Mononuclear cell (primary cell): Measurements from ENCODE around the gene HIGD1A. TPM values are rescaled to one million over a fixed set of nuclear protein-coding genes. Genes with fewer than 3 reads are reported as not detected.

ENCODE experiments used
- H3K27me3 ChIP-seq: 2 replicates; pipeline ENCODE4 v1.6.0; 2011; ENCODE audit warnings: low read length, control low read depth; ENCODE audit not compliant: insufficient read depth
- H3K4me1 ChIP-seq: 2 replicates; pipeline ENCODE4 v1.5.1; 2011; ENCODE audit warnings: mild to moderate bottlenecking, low read length, control low read depth; ENCODE audit not compliant: insufficient read depth
- H3K4me3 ChIP-seq: 2 replicates; pipeline ENCODE4 v1.5.1; 2011; ENCODE audit warnings: mild to moderate bottlenecking, low read length, moderate library complexity
- H3K9me3 ChIP-seq: 2 replicates; pipeline ENCODE4 v1.5.1; 2011; ENCODE audit warnings: low read depth, mild to moderate bottlenecking, control low read depth, low read length
- total RNA-seq: library from RNA; depleted of rRNA; stranded (reverse); fragments of >200 nt; gene quantifications from one replicate; pipeline ENCODE4 v1.2.3, GENCODE V29; 2012

Gene HIGD1A
- total RNA-seq, 1 donor, result 42.1 TPM

GRCh38 chr3:42795621-42796181, 8.6 kb downstream of the HIGD1A start:
- peaks cover 9% of the 10 kb centered on the region for H3K4me1 ChIP-seq
- no peaks in the 10 kb centered on the region for H3K27me3 ChIP-seq
- no peak overlapping the region for H3K4me3 ChIP-seq
- H3K9me3 ChIP-seq, result no peaks in the 10 kb centered on the region

GRCh38 chr3:42790714-42791229, 13.5 kb downstream of the HIGD1A start:
- no peaks in the 10 kb centered on the region for H3K27me3 ChIP-seq
- no peaks in the 10 kb centered on the region for H3K4me1 ChIP-seq
- no peaks in the 10 kb centered on the region for H3K9me3 ChIP-seq
- no peak overlapping the region for H3K4me3 ChIP-seq

- Histone ChIP-seq H3K4me3 (no peak overlapping the region), H3K9me3 (no peaks in the 10 kb centered on the region), H3K27me3 (no peaks in the 10 kb centered on the region), H3K4me1 (no peaks in the 10 kb centered on the region)
Measured at GRCh38 chr3:42786631-42787030, 17.7 kb downstream of the HIGD1A start.

- no peaks in the 10 kb centered on the region for H3K27me3 ChIP-seq
- no peak overlapping the region for H3K4me3 ChIP-seq
- H3K9me3 ChIP-seq, result no peaks in the 10 kb centered on the region
- no peaks in the 10 kb centered on the region for H3K4me1 ChIP-seq
Measured at GRCh38 chr3:42786212-42786611, 18.1 kb downstream of the HIGD1A start.

DNA sequence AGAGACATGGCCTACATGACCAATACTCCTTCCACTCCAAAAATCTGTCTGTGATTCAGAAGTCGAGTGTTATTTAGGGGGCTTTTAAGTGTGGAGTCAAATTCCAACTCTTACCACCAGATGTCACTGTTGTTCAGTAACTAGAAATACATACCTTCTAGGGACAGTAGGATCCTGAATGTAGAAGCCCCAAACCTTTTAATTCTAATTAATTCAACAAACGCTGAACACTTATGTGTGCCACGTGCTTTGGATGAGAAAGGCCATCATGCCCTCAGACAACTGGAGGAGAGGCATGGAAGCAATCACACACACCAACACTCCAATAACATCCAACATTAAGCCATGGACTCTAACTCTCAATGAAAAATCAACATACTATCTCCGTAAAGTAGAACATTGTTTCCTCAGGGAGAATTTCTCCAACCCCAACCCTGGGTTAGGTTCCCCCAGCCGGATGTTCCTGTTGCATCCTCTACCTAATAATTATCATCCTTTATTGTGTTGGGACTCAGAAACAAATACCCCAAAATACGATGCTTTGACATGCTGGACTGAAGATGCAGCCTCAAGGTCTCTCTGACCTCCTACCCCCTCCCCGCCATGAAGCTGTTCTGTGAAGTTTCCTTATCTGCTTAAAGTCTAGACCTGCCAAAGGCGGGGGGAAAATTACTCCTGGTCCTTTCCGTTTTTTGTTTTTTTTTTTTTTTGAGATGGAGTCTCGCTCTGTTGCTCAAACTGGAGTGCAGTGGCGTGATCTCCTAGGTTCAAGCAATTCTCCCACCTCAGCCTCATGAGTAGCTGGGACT, 23.2 kb downstream of the HIGD1A start:
- no peaks in the 10 kb centered on the region for H3K9me3 ChIP-seq
- H3K27me3 ChIP-seq, result no peaks in the 10 kb centered on the region
- no peaks in the 10 kb centered on the region for H3K4me1 ChIP-seq
- H3K4me3 ChIP-seq, result no peak overlapping the region

DNA sequence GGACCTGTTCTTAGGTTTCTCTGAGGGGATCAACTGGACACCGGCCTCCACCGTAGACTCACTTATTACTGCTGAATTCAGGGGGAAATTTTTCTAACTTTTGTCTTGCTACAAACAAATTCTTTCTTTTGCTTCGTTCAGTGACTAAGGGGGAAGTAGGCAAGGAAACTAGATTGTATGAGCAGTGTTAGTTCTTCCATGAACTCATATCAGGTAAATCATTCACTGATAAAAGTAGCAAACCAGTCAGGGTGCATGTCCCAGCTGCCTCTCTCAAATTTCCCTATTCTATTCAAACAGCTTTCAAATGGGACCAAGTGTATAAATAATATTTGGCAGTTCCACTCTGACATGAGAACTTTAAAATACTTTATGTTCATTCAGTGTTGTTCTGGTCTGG, 23.9 kb downstream of the HIGD1A start:
- no peaks in the 10 kb centered on the region for H3K9me3 ChIP-seq
- H3K4me1 ChIP-seq, result no peaks in the 10 kb centered on the region
- H3K27me3 ChIP-seq, result no peaks in the 10 kb centered on the region
- H3K4me3 ChIP-seq, result no peak overlapping the region

DNA sequence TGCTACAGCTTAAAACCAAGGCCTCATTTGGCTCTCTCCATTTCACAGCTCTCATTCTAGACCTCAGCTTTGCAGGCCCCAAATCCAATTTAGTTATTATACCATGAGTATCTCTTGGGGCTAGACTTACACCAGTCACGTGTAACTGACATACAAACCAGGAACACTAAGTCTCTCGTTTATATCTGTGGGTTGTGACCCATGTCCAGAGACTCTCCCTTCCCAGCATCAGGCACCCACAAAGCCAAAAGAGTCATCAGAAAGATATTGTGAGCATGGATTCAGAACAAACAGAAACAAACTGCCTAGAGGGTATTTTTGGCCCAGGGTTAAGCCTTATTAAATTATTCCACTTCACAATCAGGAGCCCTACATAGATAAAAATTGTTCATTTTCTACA, 25.6 kb downstream of the HIGD1A start:
- Histone ChIP-seq H3K4me3 (no peak overlapping the region), H3K27me3 (no peaks in the 10 kb centered on the region), H3K9me3 (no peaks in the 10 kb centered on the region), H3K4me1 (peaks cover 2% of the 10 kb centered on the region)

- Histone ChIP-seq H3K4me3 (peak overlapping the region; percentile 61), H3K4me1 (peaks cover 15% of the 10 kb centered on the region), H3K9me3 (no peaks in the 10 kb centered on the region), H3K27me3 (no peaks in the 10 kb centered on the region)
Measured at GRCh38 chr3:42773409-42773751, 30.9 kb downstream of the HIGD1A start.

GRCh38 chr3:42772670-42773408, 31.5 kb downstream of the HIGD1A start, which contains the start of gene CCDC13:
Gene CCDC13 (minus strand): TSS chr3:42773253. CDS start chr3:42758345, 14,908 bp downstream.
- peak within 1 kb of the TSS; percentile 61 for H3K4me3 ChIP-seq
- no peaks in the 10 kb centered on the region for H3K27me3 ChIP-seq
- no peaks in the 10 kb centered on the region for H3K9me3 ChIP-seq
- peaks cover 15% of the 10 kb centered on the region for H3K4me1 ChIP-seq

GRCh38 chr3:42771271-42771670, 33.0 kb downstream of the HIGD1A start:
- Histone ChIP-seq H3K4me1 (peaks cover 23% of the 10 kb centered on the region), H3K4me3 (no peak overlapping the region), H3K27me3 (no peaks in the 10 kb centered on the region), H3K9me3 (no peaks in the 10 kb centered on the region)

- no peak overlapping the region for H3K4me3 ChIP-seq
- H3K27me3 ChIP-seq, result no peaks in the 10 kb centered on the region
- H3K4me1 ChIP-seq, result peaks cover 39% of the 10 kb centered on the region
- H3K9me3 ChIP-seq, result no peaks in the 10 kb centered on the region
Measured at GRCh38 chr3:42769477-42770131, 34.7 kb downstream of the HIGD1A start.

DNA sequence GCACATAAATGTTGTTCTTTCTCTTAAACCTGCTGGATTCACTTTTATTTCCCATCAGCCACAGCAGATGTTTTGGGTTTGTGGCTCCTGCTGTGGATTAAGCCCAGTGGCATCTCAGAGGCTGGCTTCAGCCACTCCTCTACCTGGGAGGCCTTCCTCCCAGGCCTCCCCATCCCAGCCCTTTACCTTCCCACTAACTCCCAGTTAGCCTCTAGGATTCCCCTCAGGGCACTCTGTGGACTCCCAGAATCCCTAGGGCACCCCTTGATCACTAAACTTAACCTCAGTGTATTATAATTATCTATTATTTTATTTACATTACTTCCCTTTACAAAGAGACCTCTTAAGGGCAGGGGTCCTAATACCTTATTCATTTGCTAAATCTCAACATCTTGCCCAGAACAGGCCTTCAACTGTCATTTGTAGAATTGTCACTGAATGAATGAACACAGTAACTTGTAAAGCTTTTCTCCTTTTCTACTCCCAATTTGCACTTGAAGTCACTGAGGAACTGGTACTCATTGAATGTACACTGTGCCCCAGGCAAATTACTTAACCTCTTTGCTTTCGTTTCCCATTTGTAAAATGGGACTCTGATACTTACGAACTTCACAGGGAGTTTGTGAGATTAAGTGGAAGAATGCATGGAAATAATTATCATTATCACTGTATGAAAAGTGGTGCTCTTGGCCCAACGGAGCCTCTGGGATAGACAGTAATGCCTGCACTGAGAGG, 39.6 kb downstream of the HIGD1A start:
- Histone ChIP-seq H3K4me1 (peaks cover 63% of the 10 kb centered on the region), H3K9me3 (no peaks in the 10 kb centered on the region)

GRCh38 chr3:42764115-42764514, 40.2 kb downstream of the HIGD1A start:
- H3K27me3 ChIP-seq, result no peaks in the 10 kb centered on the region
- H3K4me3 ChIP-seq, result no peak overlapping the region
- H3K9me3 ChIP-seq, result no peaks in the 10 kb centered on the region
- peaks cover 63% of the 10 kb centered on the region for H3K4me1 ChIP-seq

More for the DNA sequence above, 39.6 kb downstream of the HIGD1A start:
- H3K4me3 ChIP-seq, result no peak overlapping the region
- H3K27me3 ChIP-seq, result no peaks in the 10 kb centered on the region

GRCh38 chr3:42763021-42763420, 41.3 kb downstream of the HIGD1A start:
- peaks cover 63% of the 10 kb centered on the region for H3K4me1 ChIP-seq
- no peaks in the 10 kb centered on the region for H3K27me3 ChIP-seq
- H3K9me3 ChIP-seq, result no peaks in the 10 kb centered on the region
- H3K4me3 ChIP-seq, result no peak overlapping the region
